Adrenal gland (tissue), 5 donors: Measurements from ENCODE around the gene MAGI2.
"Not testable (repeated sequence)": the region's sequence is repeated elsewhere in the genome, so short reads cannot be mapped to it uniquely, and the experiment has no call there.

Experiments
- CTCF ChIP-seq, 6 experiments: fragments of 450-650 bp in 4 of 6; fragments of 200-600 bp in 2 of 6; sonication (generic) in 1 of 6; IDR thresholded peaks; 1 replicate in 5 of 6; 2 replicates in 1 of 6; pipeline versions ENCODE4 v1.5.1 to v1.8.0; 2016 to 2021; ENCODE audit warnings: antibody characterized with exemption in 6 of 6, mild to moderate bottlenecking in 2 of 6, moderate library complexity in 1 of 6
- POLR2A ChIP-seq, 2 donors: fragments of 450-650 bp; IDR thresholded peaks; one replicate each; pipeline ENCODE4 v1.6.1; 2017; ENCODE audit warnings: antibody characterized with exemption in 2 of 2, mild to moderate bottlenecking in 2 of 2, moderate library complexity in 1 of 2
- donor health status: DM: no; HTN: no; CAD: no.

- not testable (repeated sequence) for TF ChIP-seq CTCF, POLR2A (IDR thresholded peaks at IDR 0.05)
Observed at GRCh38 chr7:78289471-78289870, 1164.0 kb downstream of the MAGI2 start.
